Stomach (tissue), 4 donors: ENCODE measurements around the gene PYGM.

Experiments used
- CTCF ChIP-seq, 7 experiments: fragments of 450-650 bp in 4 of 7; fragments of 200-600 bp in 3 of 7; sonication (generic) in 3 of 7; IDR thresholded peaks; one replicate each; pipeline ENCODE4 v1.5.1; 2016 to 2019; ENCODE audit warnings: antibody characterized with exemption in 7 of 7, control low read depth in 2 of 7, mild to moderate bottlenecking in 1 of 7
- POLR2A ChIP-seq, 4 donors: fragments of 450-650 bp; IDR thresholded peaks; one replicate each; pipeline ENCODE4 v1.6.1; 2016; ENCODE audit warnings: antibody characterized with exemption in 4 of 4, control low read depth in 2 of 4, mild to moderate bottlenecking in 1 of 4, moderate library complexity in 1 of 4
- POLR2AphosphoS5 ChIP-seq, 3 donors: sonication (generic); formaldehyde crosslinking; IDR thresholded peaks; one replicate each; pipeline ENCODE4 v1.6.1; 2016; ENCODE audit warnings: antibody characterized with exemption in 3 of 3

- TF ChIP-seq CTCF (IDR thresholded peaks at IDR 0.05) (no peak), POLR2AphosphoS5 (IDR thresholded peaks at IDR 0.05) (no peak), POLR2A (IDR thresholded peaks at IDR 0.05) (no peak)
These were observed 43.9 kb downstream of the PYGM start for GRCh38 chr11:64715756-64716472.
